IPS-18c (cell line): Measurements from ENCODE around the gene SSBP3.
A peak's percentile ranks its signal among the peaks of the same experiment; 100 is the strongest.

Experiments
- H3K4me3 ChIP-seq: 2 replicates; pipeline ENCODE4 v1.7.0; 2013; ENCODE audit warnings: low read depth, mild to moderate bottlenecking, low read length, moderate library complexity; ENCODE audit not compliant: insufficient read depth
- H3K9me3 ChIP-seq: one replicate; pipeline ENCODE4 v1.6.1; 2013; ENCODE audit warnings: mild to moderate bottlenecking, low read length, moderate library complexity; ENCODE audit not compliant: control insufficient read depth, insufficient read depth

Gene SSBP3

DNA sequence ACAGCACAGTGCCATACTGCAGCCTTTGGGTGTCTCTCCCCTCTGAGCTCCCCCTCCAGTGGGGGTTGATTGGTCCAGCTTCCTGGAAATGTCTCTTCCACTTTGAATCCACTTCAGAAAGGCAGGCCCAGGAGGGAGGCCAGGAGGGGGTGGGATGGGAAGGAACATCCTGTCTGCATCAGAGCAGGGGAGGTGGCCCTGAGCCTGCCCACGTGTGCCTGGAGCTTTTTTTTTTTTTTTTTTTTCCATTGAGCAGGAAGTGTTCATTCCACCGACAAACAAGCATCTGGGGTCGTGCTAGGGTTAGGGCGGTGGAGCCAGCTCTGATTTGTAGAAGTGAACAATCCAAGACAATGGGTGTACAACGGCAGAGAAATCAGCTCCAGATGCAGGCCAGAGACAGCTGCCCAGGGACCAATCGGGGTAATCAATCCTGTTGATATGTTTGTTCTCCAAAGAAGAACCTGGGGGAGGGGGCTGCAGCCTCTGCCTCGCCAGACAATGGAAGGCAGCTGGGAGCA, 93.3 kb downstream of the SSBP3 start:
- no peaks in the 10 kb centered on the region for H3K9me3 ChIP-seq
- no peak overlapping the region for H3K4me3 ChIP-seq

DNA sequence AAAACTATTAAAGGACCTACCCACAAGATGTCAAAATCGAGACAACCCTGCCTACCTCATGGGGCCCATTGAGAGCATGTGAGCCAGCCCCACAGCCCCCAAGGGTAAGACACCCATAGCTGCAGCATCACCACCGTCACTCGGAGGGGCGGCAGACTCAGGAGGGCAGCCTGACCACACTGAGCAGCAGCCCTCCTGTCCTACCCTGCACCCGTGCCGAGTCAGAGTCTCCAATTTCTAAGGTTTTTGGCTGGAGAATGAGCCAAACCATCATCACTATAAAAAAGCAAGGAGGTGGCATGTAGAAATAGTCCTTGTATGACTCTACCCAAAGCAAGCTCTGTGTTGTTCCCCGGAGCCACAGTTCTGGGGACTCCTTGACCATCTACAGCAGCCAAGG, 94.7 kb downstream of the SSBP3 start:
- no peaks in the 10 kb centered on the region for H3K9me3 ChIP-seq
- no peak overlapping the region for H3K4me3 ChIP-seq

DNA sequence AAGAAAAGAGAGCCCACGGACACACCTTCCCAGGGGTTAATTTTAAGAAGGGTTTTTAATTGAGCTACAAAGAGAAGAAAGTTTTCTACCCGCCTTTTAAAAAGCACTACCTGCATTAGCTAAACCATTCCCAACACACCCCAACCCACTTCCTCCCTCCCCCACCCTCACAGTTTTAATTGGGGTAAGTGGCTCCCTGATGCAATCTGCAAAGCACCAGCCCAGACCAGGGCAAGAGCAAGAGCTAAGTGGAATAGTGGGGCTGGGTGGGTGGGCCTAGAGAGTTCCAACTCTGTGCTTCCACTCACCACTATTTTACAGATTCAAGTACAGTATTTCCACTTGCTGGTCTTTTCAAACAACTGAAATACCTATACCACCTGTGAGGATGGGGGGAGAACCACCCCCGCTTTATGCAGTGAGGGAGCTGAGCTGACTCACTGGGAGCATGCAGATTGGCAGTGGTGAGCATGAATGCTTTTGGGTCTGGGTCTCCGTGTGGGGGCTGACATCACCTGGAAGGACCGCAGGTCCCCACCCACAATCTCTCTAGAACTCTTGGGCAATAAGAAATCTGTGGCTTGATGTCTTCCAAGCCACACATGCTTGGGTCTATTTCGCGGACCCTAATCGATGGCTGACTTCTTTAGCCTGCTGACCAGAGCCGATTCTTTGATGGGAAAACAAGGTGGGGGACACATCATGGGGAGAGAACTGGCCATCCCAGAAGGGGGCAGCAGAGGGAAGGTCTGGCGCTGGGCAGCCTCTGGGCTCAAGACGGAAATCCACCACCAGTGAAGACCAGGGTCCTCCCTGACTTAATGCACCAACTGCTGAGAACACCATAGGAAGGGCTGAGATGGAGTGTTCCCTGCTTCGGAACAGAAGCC, 95.5 kb downstream of the SSBP3 start:
- no peaks in the 10 kb centered on the region for H3K9me3 ChIP-seq
- H3K4me3 ChIP-seq, result no peak overlapping the region

DNA sequence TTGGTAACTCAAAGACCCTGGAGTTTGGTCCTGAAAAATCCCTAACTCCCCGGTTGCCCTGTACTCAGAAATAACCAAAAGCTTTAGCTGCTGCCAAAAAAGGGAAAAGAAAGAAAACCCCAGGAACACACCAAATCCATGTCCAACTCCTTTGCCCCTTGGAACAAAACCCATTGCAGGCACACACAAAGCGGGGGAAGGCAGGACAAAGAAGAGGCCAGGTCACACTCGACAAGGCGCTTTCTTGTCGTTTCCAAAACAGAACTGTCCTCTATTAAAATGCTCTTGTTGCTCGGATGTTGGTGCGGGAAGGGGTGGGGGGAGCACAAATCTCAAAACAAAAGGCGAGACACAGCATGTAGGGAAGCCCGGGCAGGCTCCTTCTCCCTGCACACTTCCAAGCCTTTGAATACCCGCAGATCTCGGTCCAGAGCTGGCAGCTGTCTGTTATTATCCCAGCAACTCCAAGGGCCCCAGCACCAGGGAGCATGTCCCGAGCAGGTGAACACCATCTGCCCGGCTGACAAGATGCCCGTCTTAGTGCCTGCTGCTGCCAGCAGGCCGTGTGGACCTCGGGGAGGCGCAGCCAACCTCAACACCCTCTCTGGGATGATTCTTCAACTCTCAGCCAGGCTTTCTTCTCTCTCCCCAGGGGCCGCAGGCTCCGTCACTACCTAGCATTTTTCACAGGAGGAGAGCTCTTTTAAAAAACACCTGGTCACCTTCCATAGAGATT, 96.4 kb downstream of the SSBP3 start:
- Histone ChIP-seq H3K9me3 (no peaks in the 10 kb centered on the region), H3K4me3 (peak overlapping the region; percentile 22)

DNA sequence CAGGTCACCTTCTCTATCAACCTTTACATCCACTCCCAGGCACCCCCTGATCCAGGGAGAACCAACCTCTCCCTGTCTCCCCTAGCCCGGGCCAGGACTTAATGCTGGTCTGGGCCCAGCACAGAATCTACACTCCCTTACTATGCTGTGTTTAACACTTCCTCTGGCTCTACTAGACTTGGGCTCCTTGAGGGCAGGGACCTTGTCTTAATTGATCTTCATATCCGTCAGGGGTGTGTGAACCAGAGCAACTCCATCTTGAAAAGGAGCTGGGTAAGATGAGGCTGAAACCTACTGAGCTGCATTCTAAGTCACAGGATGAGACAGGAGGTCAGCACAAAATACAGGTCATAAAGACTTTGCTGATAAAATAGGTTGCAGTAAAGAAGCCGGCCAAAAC, 98.9 kb downstream of the SSBP3 start:
- H3K4me3 ChIP-seq, result no peak overlapping the region
- H3K9me3 ChIP-seq, result no peaks in the 10 kb centered on the region

DNA sequence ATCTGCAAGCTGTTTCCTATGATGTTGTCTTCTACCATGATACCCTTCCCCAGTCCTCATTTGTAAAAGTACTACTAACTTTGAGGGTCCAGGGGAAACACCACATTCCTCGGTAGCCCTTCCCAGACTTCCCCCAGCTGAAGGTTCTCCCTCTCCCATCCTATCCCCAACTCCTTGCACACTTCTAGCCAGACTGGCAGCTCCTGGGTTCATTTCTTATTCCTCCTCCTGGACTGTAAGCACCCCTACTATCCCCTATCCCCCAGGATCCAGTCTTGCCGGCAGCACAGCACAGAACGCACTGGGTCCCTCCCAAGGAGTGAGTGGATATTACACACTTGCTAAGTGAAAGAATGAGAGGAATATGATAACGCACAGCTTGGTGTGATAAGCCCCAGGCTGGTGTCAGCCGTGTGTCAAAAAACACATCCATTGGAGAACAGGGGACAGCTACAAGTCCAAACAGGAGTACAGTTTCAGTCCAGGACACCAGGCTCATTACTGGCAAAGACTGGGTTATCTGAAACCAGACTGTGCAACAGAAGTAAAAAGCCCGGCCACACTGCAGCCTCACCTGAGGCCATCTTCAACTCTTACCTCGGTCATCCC, 100.2 kb downstream of the SSBP3 start:
- H3K4me3 ChIP-seq, result no peak overlapping the region
- no peaks in the 10 kb centered on the region for H3K9me3 ChIP-seq

DNA sequence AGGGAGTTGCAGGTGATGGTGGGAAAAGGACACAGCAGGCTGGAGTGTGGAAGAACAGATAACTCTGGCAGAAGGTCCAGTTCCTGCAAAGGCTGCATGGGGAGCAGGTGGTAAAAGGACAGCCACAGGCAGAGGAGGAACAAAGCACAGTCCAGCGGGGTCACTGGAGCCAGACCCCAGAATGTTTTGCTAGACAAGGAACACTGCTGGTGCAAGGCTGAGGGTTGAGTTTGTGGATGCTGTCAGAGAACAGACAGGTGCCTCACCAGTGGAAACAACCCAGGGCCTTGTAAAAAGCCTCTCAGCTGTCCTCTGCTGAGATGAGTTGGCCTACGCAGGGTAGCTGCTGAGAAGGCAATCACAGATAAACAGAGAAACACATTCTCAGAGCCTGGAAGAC, 101.7 kb downstream of the SSBP3 start:
- H3K9me3 ChIP-seq, result no peaks in the 10 kb centered on the region
- no peak overlapping the region for H3K4me3 ChIP-seq

DNA sequence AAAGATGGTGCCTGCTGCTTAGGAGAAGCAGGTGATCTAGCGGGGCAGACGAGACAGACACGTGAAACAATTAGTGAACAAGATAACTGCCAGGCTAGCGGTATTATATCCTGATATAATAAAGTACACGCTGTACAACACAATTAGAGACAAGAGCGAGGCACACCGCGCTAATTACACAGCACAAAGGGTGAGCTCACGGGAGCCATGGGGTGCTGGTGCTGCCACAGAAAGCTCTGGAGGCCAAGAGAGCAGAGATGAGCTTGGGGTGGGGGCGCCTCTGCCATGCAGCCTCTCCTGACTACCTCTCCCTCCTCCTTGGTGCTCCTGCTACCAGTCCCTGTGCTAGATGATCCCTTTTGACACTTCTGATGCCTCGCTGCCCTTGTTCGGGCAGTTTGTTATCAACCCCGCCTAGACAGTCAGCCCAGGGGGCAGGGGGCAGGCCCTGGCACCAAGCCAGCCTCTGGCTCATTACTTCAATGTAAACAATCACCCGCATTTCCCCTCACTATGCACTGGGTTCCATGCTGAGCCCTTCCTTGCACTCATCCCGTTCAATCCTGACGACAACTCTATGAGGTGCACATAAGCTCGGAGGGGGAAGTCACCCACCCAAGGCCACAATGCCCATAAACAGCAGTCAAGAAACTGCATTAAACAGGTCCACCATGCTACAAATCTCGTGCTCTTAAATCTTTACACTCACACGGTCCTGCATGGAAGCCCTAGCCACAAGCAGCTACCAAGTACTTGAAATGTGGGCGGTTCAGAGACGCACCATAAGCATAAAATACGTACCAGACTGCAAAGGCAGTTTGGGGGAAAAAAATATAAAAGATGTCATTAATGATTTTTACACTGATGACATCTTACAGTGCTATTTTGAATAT, 103.0 kb downstream of the SSBP3 start:
- H3K9me3 ChIP-seq, result no peaks in the 10 kb centered on the region
- H3K4me3 ChIP-seq, result no peak overlapping the region

DNA sequence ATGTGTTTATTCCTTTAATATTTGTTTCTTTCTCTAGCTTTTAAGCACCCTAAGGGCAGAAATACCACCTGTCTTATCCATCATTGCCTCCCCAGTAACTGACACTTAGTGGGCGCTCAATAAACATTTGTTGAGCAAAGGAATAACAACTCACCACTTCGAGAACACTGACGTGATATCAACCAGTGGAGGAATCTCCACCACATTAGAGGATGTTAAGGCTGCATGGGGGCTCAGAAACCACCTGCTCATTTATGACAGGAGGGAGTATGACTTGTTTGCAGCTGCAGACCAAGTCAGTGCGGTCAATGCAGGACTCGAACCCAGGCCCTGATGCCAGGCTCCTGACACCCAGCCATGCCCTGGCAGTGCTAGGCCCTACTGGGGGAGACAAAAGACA, 103.6 kb downstream of the SSBP3 start:
- H3K9me3 ChIP-seq, result no peaks in the 10 kb centered on the region
- no peak overlapping the region for H3K4me3 ChIP-seq

DNA sequence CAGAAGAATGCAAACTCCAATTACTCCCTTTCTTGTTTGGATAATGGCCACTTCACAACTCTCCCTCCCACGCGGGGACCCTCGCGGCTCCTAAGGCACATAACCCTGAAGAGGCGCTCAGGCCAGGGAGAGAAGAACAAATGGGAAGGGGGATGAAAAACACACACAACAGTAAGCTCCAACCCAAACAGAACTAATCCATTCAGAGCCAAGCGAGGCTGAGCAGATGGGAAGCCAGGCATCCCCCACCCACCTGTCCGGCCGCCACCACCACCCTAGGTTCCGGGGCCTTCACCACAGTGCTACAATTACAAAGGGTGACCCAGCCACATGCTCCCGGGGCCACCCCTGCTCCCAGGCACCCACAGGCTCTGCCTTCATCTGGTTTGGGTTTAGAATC, 104.7 kb downstream of the SSBP3 start:
- H3K9me3 ChIP-seq, result no peaks in the 10 kb centered on the region
- H3K4me3 ChIP-seq, result no peak overlapping the region

DNA sequence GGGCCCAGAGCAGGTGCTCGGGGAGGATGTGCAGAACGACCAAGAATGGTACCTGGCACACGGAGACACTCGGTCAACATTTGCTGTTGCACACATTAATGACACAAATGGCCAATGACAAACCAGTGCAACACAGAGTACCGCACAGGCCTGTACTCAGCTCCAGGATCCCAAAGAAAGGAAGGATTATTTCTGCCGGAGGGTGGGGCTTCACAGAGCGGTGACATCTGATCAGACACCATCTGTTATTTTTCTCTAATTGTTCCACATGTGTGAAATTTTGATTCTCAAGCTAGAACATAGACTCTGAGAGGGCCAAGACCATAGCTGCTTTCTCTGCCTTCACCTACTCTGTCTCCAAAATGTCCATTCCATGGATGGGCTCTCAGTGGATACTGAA, 105.8 kb downstream of the SSBP3 start:
- H3K4me3 ChIP-seq, result no peak overlapping the region
- H3K9me3 ChIP-seq, result no peaks in the 10 kb centered on the region

DNA sequence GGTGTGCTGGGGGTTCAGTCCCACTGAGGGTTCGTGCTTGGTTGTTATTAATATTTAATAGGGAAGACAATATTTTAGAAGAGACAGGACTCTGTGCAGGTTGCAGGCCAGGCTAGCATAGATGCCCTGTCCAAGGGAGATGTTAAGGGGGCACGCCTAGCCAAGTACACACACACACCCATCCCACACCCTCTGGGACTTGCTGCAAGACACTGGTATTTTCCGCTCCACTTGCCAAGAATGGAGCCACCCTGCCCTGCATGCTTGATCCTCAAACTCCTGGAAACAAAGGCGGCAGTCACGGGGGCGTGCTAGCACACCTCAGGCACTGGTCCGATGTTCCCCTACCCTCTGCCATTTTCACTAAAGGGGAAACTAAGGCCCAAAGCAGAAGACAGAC, 107.2 kb downstream of the SSBP3 start:
- no peak overlapping the region for H3K4me3 ChIP-seq
- no peaks in the 10 kb centered on the region for H3K9me3 ChIP-seq

DNA sequence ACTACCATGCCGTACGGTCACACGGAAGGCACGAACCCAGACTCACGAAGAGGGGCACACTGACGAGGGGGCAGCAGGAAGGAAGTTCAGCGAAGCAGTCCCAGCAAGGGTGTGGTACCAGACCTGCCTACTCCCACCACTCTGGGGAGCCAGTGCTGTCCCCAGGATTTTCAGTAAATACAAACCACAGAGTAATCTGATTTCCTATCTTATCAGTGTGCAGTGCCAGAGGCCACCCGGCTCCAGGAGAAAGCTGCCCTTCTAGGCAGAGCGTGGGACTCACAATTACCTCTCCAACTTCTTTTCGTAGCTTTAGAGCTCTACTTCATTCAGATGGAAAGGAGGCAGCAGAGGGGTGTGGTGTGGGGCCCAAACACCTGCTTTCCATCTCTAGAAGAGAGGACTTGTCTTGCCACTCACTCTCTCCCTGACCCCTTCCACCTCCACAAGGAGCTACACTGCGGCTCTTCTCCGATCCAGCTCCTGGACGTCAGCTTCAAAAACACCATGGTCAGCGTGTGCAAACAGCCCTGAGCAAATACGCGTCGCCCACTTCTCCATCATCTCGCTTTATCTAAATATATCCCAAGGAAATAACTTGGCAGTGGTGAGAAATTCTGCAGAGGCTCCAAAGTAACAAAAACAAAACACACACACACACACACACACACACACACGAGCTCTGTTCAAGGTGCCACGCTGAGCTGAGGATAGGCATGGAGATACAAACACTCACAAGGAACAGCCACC, 107.7 kb downstream of the SSBP3 start:
- Histone ChIP-seq H3K4me3 (no peak overlapping the region; the same call in 1 of the 2 replicates), H3K9me3 (no peaks in the 10 kb centered on the region)

DNA sequence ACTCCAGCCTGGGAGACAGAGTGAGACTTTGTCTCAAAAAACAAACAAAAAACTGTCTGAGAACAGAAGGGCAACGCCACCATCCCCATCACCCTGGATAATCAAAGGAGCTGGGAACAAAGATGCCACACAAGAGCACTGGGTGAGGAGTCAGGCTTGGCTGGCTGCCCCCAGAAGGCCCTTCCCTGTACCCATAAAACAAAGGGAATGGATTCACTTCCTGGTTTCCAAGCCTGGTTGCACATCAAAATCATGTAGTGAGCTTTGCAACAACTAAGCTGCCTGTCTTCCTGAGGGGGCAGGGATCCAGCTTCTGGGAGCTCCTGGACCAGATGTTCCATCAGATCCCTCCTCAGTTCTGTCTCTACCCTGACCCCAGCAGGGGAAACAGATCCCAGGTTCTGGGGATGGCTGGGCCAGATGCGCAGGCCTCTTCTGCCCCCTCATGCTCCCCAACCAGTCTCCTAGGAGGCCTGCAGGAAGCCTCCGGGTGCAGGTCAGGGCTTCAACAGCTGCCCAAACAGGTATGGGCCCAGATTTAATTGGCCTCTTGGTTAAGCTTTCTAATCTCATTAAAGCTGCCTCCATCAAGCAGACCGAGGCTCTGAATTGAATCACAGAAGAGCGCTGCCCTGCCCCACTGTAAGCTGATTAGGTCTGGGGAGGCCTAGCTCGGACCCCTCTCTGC, 108.5 kb downstream of the SSBP3 start:
- Histone ChIP-seq H3K9me3 (no peaks in the 10 kb centered on the region), H3K4me3 (no peak overlapping the region)

DNA sequence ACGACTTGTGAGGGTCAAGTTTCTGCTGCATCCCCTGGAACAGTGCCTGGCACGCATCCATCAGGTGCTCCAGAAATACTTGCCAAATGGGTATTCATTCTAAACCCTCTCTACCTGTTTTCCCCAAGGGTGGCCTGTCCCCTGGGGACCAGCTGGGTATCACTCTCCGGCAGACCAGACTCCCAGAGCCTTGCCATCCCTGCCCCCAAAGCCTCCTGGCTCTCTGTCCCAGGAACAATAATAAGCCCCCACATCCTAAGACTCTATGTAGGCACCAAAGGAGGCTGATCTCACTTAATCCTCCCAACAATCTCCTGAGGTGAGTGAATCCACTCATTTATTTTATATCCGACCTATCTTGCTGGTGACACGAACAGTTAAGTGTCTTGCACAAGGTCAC, 109.5 kb downstream of the SSBP3 start:
- H3K4me3 ChIP-seq, result no peak overlapping the region
- no peaks in the 10 kb centered on the region for H3K9me3 ChIP-seq

DNA sequence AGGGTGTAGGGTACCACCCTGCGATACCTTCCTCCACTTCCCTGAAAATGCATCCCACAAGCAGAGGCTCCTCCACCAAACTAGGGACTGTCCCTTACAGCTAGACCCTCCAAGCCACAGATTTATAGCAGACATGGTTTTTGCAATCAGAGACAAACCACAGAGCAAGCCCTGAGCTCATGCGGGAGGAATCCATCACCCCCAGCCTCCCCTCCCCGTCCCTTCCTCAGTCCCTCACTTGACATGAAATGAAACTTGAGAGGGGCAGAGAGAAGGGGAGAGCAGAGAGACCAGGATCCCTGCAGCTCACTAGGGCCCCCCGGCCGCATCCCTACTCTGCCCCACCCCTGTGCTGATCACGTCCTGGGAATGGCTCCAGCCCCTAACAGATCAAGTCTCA, 111.3 kb downstream of the SSBP3 start:
- H3K9me3 ChIP-seq, result no peaks in the 10 kb centered on the region
- H3K4me3 ChIP-seq, result no peak overlapping the region
